ENCODE data around the gene HRH2.
"Not testable (repeated sequence)": the region's sequence is repeated elsewhere in the genome, so short reads cannot be mapped to it uniquely, and the experiment has no call there.

HRH2 gene

GRCh38 chr5:175714479-175715085 is 56.7 kb downstream of the HRH2 start:
- DNase-seq (ENCODE audit: low spot score) = no peak

- DNase-seq (ENCODE audit: low spot score) = no peak
These were observed 58.0 kb downstream of the HRH2 start for GRCh38 chr5:175715627-175716522.

- no peak for DNase-seq (ENCODE audit: low spot score)
These were observed 60.0 kb downstream of the HRH2 start for GRCh38 chr5:175717837-175718236.

GRCh38 chr5:175718401-175719108 is 60.7 kb downstream of the HRH2 start:
- DNase-seq (ENCODE audit: low spot score) = peak; percentile 34

GRCh38 chr5:175719109-175719432 is 61.2 kb downstream of the HRH2 start:
- DNase-seq (ENCODE audit: low spot score) = not testable (repeated sequence)

- no peak for DNase-seq (ENCODE audit: low spot score)
These were observed 66.7 kb downstream of the HRH2 start for GRCh38 chr5:175724314-175725275.

GRCh38 chr5:175728316-175728715 is 70.4 kb downstream of the HRH2 start:
- DNase-seq (ENCODE audit: low spot score) = no peak

- no peak for DNase-seq (ENCODE audit: low spot score)
These were observed 71.3 kb downstream of the HRH2 start for GRCh38 chr5:175728885-175729828.

- peak; percentile 92 for DNase-seq (ENCODE audit: low spot score)
These were observed 72.0 kb downstream of the HRH2 start for GRCh38 chr5:175729829-175730277.

- DNase-seq (ENCODE audit: low spot score) = no peak
These were observed 73.3 kb downstream of the HRH2 start for GRCh38 chr5:175731172-175731571.

GRCh38 chr5:175731756-175732465 is 74.0 kb downstream of the HRH2 start:
- DNase-seq (ENCODE audit: low spot score) = no peak

GRCh38 chr5:175733017-175733416 is 75.1 kb downstream of the HRH2 start:
- no peak for DNase-seq (ENCODE audit: low spot score)

GRCh38 chr5:175734016-175734415 is 76.1 kb downstream of the HRH2 start:
- no peak for DNase-seq (ENCODE audit: low spot score)

- no peak for DNase-seq (ENCODE audit: low spot score)
These were observed 76.6 kb downstream of the HRH2 start for GRCh38 chr5:175734501-175734900.

- no peak for DNase-seq (ENCODE audit: low spot score)
These were observed 77.8 kb downstream of the HRH2 start for GRCh38 chr5:175735701-175736100.

- no peak for DNase-seq (ENCODE audit: low spot score)
These were observed 78.8 kb downstream of the HRH2 start for GRCh38 chr5:175736652-175737051.

- DNase-seq (ENCODE audit: low spot score) = no peak
These were observed 79.6 kb downstream of the HRH2 start for GRCh38 chr5:175737481-175737880.

GRCh38 chr5:175738126-175738525 is 80.3 kb downstream of the HRH2 start:
- DNase-seq (ENCODE audit: low spot score) = no peak

- DNase-seq (ENCODE audit: low spot score) = no peak
These were observed 80.8 kb downstream of the HRH2 start for GRCh38 chr5:175738602-175739133.

- no peak for DNase-seq (ENCODE audit: low spot score)
These were observed 82.1 kb downstream of the HRH2 start for GRCh38 chr5:175740014-175740413.

Data from SW480 (cell line).